Hematopoietic multipotent progenitor cell treated with erythropoietin and hydrocortisone succinate and interleukin-3 and kit ligand, for 4 days (in vitro differentiated cells): ENCODE data around the gene AGMO.

Experiments used
- DNase-seq: peaks from one replicate; pipeline ENCODE4 v3.0.0-alpha.2; 2015

The AGMO gene

GRCh38 chr7:15446722-15447121 lies 115.1 kb downstream of the AGMO start:
- DNase-seq: no peak

- no peak for DNase-seq
Observed at GRCh38 chr7:15446280-15446679, 115.5 kb downstream of the AGMO start.

- DNase-seq: no peak
Observed at GRCh38 chr7:15441915-15442314, 119.9 kb downstream of the AGMO start.

- DNase-seq: no peak
Observed at GRCh38 chr7:15440482-15440881, 121.3 kb downstream of the AGMO start.

- no peak for DNase-seq
Observed at GRCh38 chr7:15439853-15440252, 122.0 kb downstream of the AGMO start.

- DNase-seq: no peak
Observed at GRCh38 chr7:15433151-15433550, 128.7 kb downstream of the AGMO start.

- no peak for DNase-seq
Observed at GRCh38 chr7:15430911-15431310, 130.9 kb downstream of the AGMO start.

GRCh38 chr7:15430191-15430590 lies 131.6 kb downstream of the AGMO start:
- DNase-seq: no peak

- no peak for DNase-seq
Observed at GRCh38 chr7:15424468-15424867, 137.3 kb downstream of the AGMO start.

- DNase-seq: no peak
Observed at GRCh38 chr7:15419596-15419995, 142.2 kb downstream of the AGMO start.

- DNase-seq: no peak
Observed at GRCh38 chr7:15418264-15418663, 143.6 kb downstream of the AGMO start.

GRCh38 chr7:15417341-15417988 lies 144.3 kb downstream of the AGMO start:
- no peak for DNase-seq

GRCh38 chr7:15411019-15411418 lies 150.8 kb downstream of the AGMO start:
- no peak for DNase-seq

GRCh38 chr7:15407910-15408309 lies 153.9 kb downstream of the AGMO start:
- peak; percentile 89 for DNase-seq

GRCh38 chr7:15403751-15404150 lies 158.1 kb downstream of the AGMO start:
- DNase-seq: peak; percentile 29

GRCh38 chr7:15403315-15403714 lies 158.5 kb downstream of the AGMO start:
- no peak for DNase-seq

GRCh38 chr7:15402436-15403136 lies 159.2 kb downstream of the AGMO start:
- no peak for DNase-seq

- DNase-seq: no peak
Observed at GRCh38 chr7:15400440-15400839, 161.4 kb downstream of the AGMO start.

- no peak for DNase-seq
Observed at GRCh38 chr7:15399441-15399840, 162.4 kb downstream of the AGMO start.

GRCh38 chr7:15397922-15398760 lies 163.7 kb downstream of the AGMO start:
- no peak for DNase-seq

- no peak for DNase-seq
Observed at GRCh38 chr7:15397159-15397550, 164.7 kb downstream of the AGMO start.

- DNase-seq: no peak
Observed at GRCh38 chr7:15396210-15397158, 165.3 kb downstream of the AGMO start.

GRCh38 chr7:15389073-15389472 lies 172.7 kb downstream of the AGMO start:
- no peak for DNase-seq
